Type B pancreatic cell (in vitro differentiated cells): ENCODE measurements around the gene XKRX. TPM values are rescaled to one million over a fixed set of nuclear protein-coding genes. Genes with fewer than 3 reads are reported as not detected.

Experiments used
- DNase-seq: peaks from one replicate; pipeline ENCODE4 v3.0.0; 2021; ENCODE audit warnings: mixed read lengths; ENCODE audit not compliant: unreplicated experiment; ENCODE audit errors: extremely low spot score
- H3K27ac Mint-ChIP-seq: 2 replicates; pipeline ENCODE4 v1.8.0; 2021; ENCODE audit warnings: mild to moderate bottlenecking, mixed read lengths
- H3K27me3 Mint-ChIP-seq: 2 replicates; pipeline ENCODE4 v1.8.0; 2021; ENCODE audit warnings: mixed read lengths
- H3K36me3 Mint-ChIP-seq: 2 replicates; pipeline ENCODE4 v1.8.0; 2021; ENCODE audit warnings: mixed read lengths
- H3K4me1 Mint-ChIP-seq: one replicate; pipeline ENCODE4 v1.8.0; 2021; ENCODE audit warnings: mixed read lengths; ENCODE audit not compliant: unreplicated experiment
- H3K4me3 Mint-ChIP-seq: 2 replicates; pipeline ENCODE4 v1.8.0; 2021; ENCODE audit warnings: mild to moderate bottlenecking, mixed read lengths
- H3K9me3 Mint-ChIP-seq: 2 replicates; pipeline ENCODE4 v1.8.0; 2021; ENCODE audit warnings: mixed read lengths
- CTCF ChIP-seq: fragments of 200-600 bp; sonication (generic); conservative IDR thresholded peaks from 2 replicates; pipeline ENCODE4 v1.5.0; 2021; ENCODE audit warnings: antibody characterized with exemption, mild to moderate bottlenecking
- total RNA-seq: library from RNA; stranded (reverse); gene quantifications from 2 replicates; pipeline ENCODE4 v1.2.1, GENCODE V29; 2021; ENCODE audit warnings: low replicate concordance

XKRX gene
- total RNA-seq, 1 donor from 2014 or later, result 1.7 TPM

GRCh38 chrX:100969408-100969807 is 40.7 kb upstream of the XKRX start, which contains the start of gene ARL13A:
Gene ARL13A (plus strand): TSS chrX:100969708. CDS start chrX:100973690, 3,982 bp downstream.
- Mint-ChIP-seq H3K4me3 (no peak within 1 kb of the TSS), H3K4me1 (no peaks in the 10 kb centered on the region), H3K9me3 (no peaks in the 10 kb centered on the region), H3K36me3 (no peaks in the 10 kb centered on the region), H3K27ac (no peak within 1 kb of the TSS), H3K27me3 (no peaks in the 10 kb centered on the region)
- no peak for TF ChIP-seq CTCF
- no peak for DNase-seq

- Mint-ChIP-seq H3K9me3 (no peaks in the 10 kb centered on the region), H3K27ac (no peak overlapping the region), H3K36me3 (no peaks in the 10 kb centered on the region), H3K27me3 (no peaks in the 10 kb centered on the region), H3K4me3 (no peak overlapping the region), H3K4me1 (no peaks in the 10 kb centered on the region)
- TF ChIP-seq CTCF, result no peak
- DNase-seq, result no peak
Measured at GRCh38 chrX:100964362-100964761, 35.6 kb upstream of the XKRX start.

GRCh38 chrX:100962811-100963210 is 34.1 kb upstream of the XKRX start:
- H3K27ac Mint-ChIP-seq, result no peak overlapping the region
- no peak overlapping the region for H3K4me3 Mint-ChIP-seq
- no peaks in the 10 kb centered on the region for H3K4me1 Mint-ChIP-seq
- no peak for DNase-seq
- TF ChIP-seq CTCF, result no peak
- H3K27me3 Mint-ChIP-seq, result no peaks in the 10 kb centered on the region
- H3K36me3 Mint-ChIP-seq, result no peaks in the 10 kb centered on the region
- no peaks in the 10 kb centered on the region for H3K9me3 Mint-ChIP-seq

GRCh38 chrX:100948557-100948956 is 19.8 kb upstream of the XKRX start:
- no peak for TF ChIP-seq CTCF
- Mint-ChIP-seq H3K9me3 (no peaks in the 10 kb centered on the region), H3K27me3 (no peaks in the 10 kb centered on the region), H3K4me3 (no peak overlapping the region), H3K36me3 (no peaks in the 10 kb centered on the region), H3K27ac (no peak overlapping the region), H3K4me1 (no peaks in the 10 kb centered on the region)
- no peak for DNase-seq

- Mint-ChIP-seq H3K36me3 (no peaks in the 10 kb centered on the region), H3K9me3 (no peaks in the 10 kb centered on the region), H3K4me1 (no peaks in the 10 kb centered on the region), H3K27ac (no peak overlapping the region), H3K4me3 (no peak overlapping the region), H3K27me3 (no peaks in the 10 kb centered on the region)
- no peak for TF ChIP-seq CTCF
- DNase-seq, result no peak
Measured at GRCh38 chrX:100946299-100946927, 17.7 kb upstream of the XKRX start.
